ENCODE results near the gene RERE. TPM values are rescaled to one million over a fixed set of nuclear protein-coding genes. Genes with fewer than 3 reads are reported as not detected.
"Not testable (repeated sequence)": the region's sequence is repeated elsewhere in the genome, so short reads cannot be mapped to it uniquely, and the experiment has no call there.

The RERE gene
- total RNA-seq, 1 experiment from 2014 or later = 37.1 TPM

DNA sequence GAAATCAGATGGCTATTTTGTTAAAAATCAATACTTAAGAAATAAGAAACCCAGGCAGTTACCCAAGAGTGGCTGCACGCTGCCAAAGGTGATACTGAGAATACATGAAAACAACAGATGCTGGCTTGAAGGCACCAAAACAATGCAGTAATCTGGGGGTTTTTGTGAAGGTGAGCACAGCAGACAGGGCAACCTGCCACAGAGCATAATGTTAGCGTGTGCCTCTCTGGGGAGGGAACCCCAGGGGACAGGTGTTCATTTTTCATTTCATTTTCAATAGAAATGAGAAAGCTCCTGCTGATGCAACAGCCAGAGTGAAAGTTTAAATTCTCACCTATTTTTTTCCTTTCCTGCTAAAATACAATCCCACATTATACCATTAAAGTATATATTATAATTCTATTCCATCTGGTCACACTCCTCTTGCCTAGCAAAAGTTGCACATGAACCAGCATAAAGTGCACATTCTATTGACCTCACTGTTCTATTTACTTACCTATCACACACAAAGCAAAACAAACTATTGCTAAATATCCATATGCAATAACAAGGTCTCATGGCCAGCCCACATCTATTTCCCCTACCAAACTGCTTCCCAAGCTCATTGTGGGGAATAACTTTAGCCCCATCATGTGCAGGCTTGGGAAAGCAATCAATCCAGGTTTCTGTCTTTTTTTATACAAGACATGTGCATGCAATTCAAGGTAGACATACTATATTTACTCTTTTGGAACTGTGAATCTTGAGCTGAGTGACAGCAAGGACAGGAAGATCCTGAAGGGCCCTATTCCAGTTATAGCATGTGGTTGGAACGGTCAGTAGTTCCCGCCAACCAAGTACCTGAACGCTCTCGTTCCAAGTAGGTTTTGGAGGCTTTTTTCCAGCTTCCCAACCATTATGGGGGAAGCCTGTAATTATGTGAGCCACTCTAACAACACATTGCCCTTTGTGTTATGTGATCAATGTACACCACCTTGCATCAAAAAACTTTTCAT, 173.6 kb downstream of the RERE start:
- no peak for DNase-seq (ENCODE audit: low spot score)

DNA sequence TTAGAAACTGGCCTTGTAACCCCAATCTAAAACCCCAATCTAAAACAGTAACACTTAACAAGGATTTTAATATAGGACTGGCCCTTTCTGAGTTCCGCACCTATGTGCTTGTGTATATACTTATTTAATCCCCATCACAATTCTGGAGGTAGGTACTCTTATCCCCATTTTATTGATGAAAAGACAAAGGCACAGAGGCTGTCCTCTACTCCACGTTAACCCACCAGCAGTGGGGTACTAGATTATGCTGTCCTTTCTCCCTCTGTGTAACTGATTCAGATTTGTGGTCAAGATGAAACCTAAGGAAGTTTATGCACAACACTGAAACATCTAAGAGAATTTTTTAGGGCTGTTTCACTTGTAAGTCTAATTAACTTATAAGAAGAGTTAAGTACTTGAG, 175.3 kb downstream of the RERE start:
- no peak for DNase-seq (ENCODE audit: low spot score)

DNA sequence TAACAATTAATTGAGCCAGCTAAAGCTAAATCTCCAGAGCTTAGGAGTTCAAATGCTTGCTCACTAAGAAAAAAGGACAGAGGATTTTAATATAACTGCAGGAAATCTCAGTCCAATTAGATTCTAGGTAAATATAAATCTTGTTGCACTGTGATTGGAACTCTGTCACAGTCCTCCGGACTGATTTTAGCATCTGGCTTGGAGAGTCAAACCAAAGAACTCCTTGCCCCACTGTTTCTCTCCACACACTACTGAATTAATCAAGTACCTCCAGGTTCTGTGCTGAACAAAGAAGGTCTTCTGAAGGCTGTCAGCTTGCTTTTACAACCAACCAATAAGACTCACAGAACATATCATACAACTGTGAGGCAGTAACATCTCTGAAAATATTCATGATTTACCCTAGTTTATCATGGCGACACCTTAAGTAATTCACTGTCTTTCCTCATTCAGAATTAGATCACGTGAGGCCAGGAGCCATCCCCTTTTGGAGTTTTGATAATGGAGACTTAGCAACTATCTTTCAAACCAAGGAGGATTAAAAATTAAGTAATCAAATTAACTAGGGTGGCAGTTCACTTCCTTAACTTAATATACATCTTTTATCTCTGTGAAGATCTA, 176.0 kb downstream of the RERE start:
- DNase-seq (ENCODE audit: low spot score) = no peak

DNA sequence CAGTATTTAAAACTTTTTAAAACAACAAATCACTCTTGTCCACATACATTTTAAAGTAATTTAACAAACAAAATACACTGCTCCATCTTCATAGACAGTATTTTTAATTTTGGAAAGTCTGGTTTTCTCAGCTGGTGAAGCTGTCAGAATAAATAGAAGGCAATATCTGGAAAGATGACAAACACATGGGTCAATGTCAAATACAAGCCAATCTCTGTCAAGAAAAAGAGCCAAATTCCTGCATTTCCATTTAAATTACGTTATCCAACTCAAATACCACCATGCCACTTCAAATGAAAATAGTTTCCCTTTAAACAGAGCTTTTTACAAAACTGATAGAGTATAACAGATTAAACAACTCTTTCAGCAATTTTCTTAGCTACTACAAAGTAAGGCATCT, 176.5 kb downstream of the RERE start:
- no peak for DNase-seq (ENCODE audit: low spot score)

DNA sequence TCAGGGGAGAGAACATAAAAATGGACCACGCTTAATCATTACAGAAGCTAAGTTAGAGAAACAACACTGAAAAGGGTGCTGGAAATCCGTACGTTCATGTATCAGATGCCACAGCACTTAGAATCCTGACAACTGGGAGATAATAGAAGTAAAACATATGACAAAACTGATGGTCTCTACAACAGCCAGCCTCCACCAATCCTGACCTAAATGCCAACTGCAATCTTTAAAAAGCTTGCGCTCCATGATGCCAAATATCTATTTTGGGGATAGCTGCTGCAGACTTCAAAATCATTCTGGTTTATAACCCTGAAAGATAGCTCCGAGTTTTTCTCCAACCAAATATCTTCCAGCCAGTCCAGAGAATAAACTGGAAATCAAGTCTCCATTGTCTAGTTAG, 178.3 kb downstream of the RERE start:
- DNase-seq (ENCODE audit: low spot score) = no peak

DNA sequence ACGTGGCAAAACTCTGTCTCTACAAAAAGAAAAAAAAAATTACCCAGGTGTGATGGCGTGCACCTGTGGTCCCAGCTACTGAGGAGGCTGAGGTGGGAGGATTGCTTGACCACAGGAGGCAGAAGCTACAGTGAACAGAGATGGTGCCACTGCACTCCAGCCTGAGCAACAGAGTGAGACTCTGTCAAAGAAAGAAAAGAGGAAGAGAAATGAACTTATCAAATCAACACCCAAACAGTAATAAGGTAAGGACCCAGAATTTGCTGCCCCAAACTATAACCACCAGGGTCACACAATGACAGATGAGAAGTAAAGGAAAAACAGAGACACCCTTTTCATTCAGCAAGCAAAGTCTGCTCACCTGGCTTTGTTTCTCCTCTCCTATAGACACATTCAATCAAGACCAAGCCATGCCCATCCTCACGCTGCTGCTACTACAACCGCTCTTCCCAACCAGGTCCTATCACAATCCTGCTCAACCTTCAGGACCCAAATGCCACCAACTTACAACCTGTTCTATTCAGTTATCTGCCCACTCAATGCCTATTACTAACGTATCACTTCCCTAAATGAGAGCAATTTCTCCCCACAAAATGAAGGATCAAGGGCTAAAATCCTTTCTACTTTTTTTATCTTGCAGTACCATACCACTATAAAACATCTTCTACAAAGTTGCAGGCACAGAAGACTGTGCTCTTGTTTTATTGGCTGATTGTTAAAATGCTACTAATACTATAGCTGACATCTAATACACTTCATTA, 183.5 kb downstream of the RERE start:
- DNase-seq (ENCODE audit: low spot score) = no peak

DNA sequence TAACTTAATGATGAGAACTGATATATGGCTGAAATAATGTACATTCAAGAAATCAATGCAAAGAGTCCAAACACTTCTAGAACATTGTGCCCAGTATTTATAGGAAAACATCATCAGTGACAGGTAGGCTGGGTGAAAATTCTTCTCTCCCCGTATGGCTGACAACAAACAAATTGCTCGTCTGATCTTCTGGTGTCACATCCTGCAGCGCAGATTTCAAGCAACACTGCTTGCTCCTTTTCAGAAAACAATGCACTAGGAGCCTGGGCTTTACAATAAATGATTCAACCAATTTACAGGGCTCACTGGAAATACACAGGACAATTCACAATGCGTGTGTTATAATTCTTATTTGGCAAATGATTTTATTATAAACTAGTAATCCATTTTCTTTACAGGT, 185.3 kb downstream of the RERE start:
- no peak for DNase-seq (ENCODE audit: low spot score)

DNA sequence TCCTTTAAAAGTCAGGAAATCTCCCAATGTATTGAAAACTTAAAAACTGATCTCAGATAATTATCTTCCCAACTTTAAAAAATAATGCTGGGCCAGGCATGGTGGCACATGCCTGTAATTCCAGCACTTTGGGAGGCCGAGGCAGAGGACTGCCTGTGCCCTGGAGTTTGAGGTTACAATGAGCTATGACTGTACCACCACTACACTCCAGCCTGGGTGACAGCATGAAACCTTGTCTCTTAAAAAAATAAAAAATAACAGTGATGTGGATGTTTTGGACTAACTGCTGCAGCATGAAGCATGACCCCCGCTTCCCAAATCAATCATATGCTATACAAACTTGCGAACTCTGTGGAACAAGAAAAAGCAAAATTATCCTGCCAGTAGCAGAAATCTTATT, 186.3 kb downstream of the RERE start:
- no peak for DNase-seq (ENCODE audit: low spot score)

DNA sequence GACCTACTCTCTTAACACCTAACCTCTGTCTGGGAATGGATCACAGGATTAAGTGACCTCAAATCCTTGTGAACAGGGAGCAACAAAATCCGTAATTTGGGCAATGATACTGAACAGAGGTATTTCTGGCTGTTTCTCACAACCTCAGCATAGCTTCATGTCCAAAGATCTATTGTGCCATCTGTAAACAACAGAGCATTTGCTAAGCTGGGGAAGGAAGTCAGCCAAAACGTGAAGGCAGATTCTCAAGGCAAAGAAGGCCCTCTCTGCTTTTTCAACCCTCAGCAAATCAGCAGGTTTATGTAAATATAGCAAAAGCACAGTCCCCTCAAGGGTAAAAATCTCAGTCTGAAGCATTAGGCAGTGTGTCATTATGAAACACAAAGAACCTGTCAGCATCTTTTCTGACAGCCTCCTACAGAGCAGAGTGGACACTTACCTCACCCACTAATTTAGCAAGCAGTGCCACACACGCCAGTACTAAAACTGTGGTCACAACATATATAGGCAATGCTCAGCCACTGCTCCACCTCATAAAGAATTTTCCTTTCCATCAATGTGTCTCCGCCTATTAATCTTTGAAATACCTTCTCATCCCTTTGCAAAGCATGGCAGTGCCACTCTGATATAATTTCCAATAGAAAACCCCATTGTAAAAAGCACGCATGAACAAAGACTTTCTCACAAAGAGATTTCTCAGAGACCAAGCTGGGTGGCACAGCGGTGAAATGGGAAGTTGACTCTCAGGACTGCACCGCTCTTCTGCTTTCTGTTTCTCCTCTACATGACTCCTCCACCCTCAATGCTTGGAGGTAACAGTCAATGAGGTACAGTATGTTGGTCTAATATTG, 188.0 kb downstream of the RERE start:
- no peak for DNase-seq (ENCODE audit: low spot score)

DNA sequence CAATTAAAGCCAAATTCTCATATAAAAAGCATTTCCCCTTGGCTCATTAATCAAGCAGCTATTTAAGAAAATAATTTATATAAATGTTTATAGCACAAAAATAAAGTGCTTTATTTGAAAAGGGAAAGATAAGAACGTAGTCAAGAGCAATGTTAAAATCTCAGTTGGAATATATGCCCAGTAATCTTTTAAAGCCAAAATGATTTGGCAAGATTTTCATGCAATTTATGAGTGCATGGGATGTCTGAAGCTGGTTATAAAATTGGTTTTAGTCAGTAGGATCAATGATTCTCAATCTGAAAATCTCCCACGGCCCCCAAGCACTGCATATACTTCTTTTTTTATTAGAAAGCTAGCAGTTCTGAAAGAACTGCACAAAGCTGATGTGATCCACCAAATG, 188.8 kb downstream of the RERE start:
- no peak for DNase-seq (ENCODE audit: low spot score)

DNA sequence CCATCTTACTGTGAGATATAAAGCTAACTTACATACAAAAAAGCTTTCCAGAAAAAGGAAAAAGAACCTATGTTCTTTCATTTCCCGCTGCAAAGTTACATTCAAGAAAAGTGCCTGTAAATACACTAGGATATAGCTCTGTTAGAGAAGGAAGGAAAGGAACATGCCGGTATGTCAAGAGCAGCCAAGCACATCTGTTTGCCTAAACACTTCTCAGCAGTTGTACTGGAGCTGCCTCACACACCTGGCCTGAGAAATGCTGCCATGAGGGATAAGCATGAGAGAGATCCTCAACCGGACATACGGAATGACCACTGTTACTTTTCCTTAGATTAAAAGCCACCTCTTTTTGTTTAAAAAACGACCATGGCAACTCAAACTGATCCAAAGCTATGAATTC, 189.7 kb downstream of the RERE start:
- DNase-seq (ENCODE audit: low spot score) = no peak

DNA sequence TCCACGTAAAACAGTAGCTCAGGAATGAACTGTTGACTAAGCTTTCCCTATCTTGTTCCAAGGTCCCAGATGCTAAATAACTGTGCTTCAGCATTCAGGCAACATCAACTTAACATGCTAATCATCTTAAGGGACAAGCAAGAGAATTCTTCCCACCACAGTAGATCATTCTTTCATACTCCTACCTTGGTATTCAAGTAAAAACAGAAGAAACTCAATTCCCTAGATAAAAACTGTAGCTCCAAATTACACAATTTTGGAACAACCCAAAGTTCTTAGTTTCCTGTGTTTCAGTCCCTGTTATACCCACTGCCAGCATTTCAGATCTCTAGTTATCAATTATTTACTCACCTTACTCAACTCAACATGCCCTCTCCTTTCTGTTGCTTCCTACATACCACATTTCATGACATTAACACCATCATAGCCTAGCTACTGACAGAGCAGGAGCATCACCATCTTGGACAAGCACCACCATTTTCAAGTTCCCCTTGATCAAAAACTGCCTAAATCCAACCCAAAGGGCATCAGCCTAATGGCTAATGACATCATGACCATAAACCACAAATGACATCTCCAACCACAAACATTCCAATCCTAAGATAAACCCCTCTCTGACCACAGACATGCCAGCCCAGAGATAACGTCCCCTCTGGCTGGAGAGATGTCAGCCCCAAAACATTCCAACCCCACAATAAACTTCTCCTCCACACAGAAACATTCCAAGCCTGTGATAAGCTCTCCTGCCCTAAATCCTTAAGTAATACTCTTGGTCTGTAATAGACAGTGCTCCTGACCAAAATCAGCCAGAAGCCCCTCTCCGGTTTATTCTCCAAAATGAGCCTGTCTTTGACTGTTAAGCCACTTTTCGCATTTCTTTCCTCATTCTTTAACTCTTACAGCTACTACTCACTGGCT, 191.2 kb downstream of the RERE start:
- no peak for DNase-seq (ENCODE audit: low spot score)

DNA sequence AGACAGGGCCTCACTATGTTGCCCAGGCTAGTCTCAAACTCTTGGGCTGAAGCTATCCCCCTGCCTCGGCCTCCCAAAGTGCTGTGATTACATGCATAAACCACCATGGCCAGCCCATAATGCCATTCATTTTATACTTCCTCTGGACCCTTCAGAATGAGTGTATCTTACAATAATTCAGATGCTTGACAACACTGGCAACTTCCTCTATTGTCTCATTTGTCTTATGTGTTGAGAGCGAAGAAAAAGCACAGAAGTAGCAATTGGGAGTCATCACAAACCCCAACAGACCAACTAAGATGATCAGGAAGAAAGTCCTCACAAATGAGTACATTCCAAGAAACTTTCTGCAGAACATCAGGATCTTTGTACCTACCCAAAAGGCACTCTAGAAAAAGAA, 191.9 kb downstream of the RERE start:
- no peak for DNase-seq (ENCODE audit: low spot score)

DNA sequence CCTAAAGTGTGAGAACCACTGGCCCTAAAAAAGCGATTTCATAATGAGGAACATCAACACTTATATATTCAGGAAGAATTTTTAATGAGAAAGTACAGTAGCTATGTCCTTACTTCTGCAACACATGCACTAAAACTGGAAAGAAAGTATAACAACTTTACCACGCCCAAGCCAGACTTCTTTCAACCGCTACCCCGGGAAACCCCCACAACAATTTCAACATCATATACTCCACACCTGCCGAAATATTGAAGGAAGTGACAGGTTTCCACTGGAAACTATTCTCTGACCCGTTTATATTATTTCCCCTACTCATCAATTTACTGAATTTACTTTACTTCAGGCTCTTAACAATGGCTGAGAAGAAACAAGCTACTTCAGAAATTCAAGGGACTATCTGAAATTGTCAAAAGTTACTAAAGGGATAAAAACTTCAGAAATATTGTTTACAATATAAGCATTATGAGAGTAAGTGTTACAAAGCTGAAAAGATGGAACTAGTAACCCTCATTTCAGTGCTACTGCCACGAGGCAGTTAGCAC, 193.7 kb downstream of the RERE start:
- not testable (repeated sequence) for DNase-seq (ENCODE audit: low spot score)

DNA sequence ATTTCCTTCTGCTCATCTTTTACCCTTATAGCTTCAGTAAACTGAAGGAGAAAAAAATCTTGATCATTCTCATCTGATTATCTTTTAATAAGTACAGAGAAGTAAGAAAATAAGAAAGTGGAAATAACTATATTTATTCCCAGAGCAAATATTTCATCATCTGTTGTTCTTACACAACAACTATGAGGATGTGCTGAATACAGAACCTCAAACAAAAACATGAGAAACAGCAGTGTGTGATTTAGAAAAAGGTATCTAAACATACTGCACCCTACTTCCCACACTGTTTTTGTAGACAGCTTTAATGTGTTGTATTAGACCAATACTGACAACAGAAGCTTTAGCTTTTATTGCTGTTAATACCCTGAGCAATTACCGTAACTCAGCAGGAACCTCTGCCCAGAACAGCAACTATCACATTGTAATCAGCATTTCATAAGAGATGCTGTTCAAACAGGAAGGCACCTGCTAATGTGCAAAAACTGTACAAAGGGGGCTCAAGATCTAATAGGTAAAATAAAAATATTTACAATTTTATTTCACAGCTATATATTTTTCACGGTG, 195.6 kb downstream of the RERE start:
- DNase-seq (ENCODE audit: low spot score) = not testable (repeated sequence)

DNA sequence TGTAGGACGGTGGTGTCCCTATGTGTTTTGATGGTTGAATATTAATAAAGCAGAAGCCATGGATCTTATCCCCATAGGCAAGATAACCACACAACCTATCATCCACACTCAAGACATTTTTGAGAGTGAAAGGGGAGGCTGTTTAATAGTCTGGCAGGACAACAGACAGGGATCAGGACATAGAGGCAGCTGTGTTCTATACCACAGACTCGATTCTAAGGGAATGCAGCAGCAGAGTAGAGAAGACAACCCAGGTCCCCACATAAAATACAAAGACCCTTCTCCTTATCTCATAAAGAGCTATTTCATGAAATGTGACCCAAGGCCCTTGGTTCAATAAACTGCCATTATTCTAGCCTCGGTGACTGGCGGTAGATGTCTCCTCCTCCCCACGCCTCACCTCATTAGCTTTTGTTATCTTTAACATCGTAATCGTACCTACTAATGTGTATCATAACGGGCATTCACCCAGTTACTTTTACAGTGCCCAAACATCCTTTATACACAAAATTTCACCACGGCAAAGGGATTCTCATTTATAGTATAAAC, 196.3 kb downstream of the RERE start:
- not testable (repeated sequence) for DNase-seq (ENCODE audit: low spot score)

DNA sequence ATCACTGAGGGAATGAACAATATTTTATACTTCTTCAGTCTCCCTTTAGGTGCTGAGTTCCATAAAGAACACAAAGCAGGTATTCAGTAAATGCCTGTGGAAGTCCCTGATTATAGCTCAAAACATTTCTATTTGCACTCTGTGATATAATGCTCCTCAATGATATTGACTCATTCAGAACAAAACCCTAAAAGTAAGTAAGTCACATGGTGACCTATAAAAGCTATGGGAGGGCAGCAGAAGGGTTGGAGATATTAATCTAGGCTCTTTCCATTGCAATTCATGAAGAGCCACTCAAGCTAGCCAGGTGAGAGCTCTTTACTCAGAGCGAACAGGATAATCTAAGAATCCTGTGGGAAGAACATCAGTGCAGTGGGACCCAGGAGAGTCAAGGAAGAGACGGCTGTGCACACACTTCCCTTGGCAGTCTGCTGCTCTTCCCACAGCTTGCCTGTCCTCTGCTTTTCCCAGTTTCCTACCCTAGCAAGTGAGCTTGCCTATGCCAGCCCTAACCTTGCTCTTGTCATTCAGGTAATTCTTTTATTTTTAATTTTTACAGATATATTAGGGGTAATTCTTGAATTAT, 197.4 kb downstream of the RERE start:
- not testable (repeated sequence) for DNase-seq (ENCODE audit: low spot score)

DNA sequence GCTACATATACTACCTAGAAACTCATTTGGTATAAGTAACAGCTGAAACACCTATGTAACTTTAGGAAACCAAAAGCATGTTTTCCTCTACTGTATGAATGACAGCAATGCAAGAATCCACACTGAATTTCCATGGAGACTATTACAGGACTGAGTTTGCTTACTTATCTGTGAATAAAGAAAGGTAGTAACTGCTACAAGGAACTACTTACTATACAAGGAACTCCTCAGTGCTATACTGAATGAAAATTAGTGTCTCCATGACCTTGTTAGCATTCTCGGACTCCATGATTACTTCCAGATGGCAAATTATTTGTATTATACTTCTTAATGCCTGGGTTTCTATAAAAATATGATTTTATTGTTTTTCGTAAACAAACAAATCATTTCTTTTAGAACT, 198.0 kb downstream of the RERE start:
- DNase-seq (ENCODE audit: low spot score) = not testable (repeated sequence)

DNA sequence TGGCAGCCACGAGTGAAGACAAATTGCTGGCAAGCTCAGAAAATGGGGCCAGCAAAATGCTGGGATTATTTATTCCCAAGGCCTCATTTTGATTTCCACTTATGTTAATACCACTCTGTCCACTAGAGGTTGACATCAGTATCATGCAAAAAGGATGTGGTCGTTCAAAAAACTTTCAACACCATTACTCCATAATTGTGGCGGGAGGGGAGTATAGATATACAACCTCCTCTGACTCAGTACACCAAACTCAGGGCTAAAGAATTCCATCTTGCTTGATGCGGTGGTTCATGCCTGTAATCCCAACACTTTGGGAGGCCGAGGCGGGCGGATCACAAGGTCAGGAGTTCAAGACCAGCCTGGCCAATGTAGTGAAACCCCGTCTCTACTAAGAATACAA, 200.6 kb downstream of the RERE start:
- not testable (repeated sequence) for DNase-seq (ENCODE audit: low spot score)

Data from HT-29 (cell line).